GM23248 (cell line): ENCODE measurements around the gene CDHR3. TPM values are rescaled to one million over a fixed set of nuclear protein-coding genes. Genes with fewer than 3 reads are reported as not detected.

Source experiments
- DNase-seq: peaks from one replicate; pipeline ENCODE4 v3.0.0-alpha.2; 2015
- H2AFZ ChIP-seq: fragments of 200-600 bp; sonication (generic); 2 replicates; pipeline ENCODE4 v1.6.1; 2016; ENCODE audit warnings: antibody characterized with exemption
- H3F3A ChIP-seq: fragments of 200-600 bp; sonication (generic); 2 replicates; pipeline ENCODE4 v1.6.1; 2016; ENCODE audit warnings: mild to moderate bottlenecking, antibody characterized with exemption, mixed run types; ENCODE audit not compliant: insufficient read depth
- H3K27ac ChIP-seq: fragments of 200-600 bp; sonication (generic); 2 replicates; pipeline ENCODE4 v1.5.1; 2016; ENCODE audit warnings: mild to moderate bottlenecking
- H3K27me3 ChIP-seq: fragments of 200-600 bp; sonication (generic); replicated peaks from 2 replicates; pipeline ENCODE4 v1.6.1; 2016; ENCODE audit warnings: mild to moderate bottlenecking; ENCODE audit not compliant: insufficient read depth
- H3K36me3 ChIP-seq: fragments of 200-600 bp; sonication (generic); 2 replicates; pipeline ENCODE4 v1.6.1; 2016; ENCODE audit warnings: low read depth, mild to moderate bottlenecking
- H3K4me1 ChIP-seq: fragments of 200-600 bp; sonication (generic); 2 replicates; pipeline ENCODE4 v1.6.1; 2016; ENCODE audit warnings: mild to moderate bottlenecking; ENCODE audit not compliant: insufficient read depth
- H3K4me2 ChIP-seq: fragments of 200-600 bp; sonication (generic); one replicate; pipeline ENCODE4 v1.6.1; 2016; ENCODE audit warnings: mild to moderate bottlenecking; ENCODE audit not compliant: unreplicated experiment
- H3K4me3 ChIP-seq: fragments of 200-600 bp; sonication (generic); 2 replicates; pipeline ENCODE4 v1.5.1; 2016; ENCODE audit warnings: mild to moderate bottlenecking
- H3K79me2 ChIP-seq: fragments of 200-600 bp; sonication (generic); 2 replicates; pipeline ENCODE4 v1.6.1; 2016; ENCODE audit warnings: mild to moderate bottlenecking; ENCODE audit not compliant: insufficient read depth
- H3K9ac ChIP-seq: fragments of 200-600 bp; sonication (generic); 2 replicates; pipeline ENCODE4 v1.6.1; 2016; ENCODE audit warnings: mild to moderate bottlenecking
- H3K9me2 ChIP-seq: fragments of 200-600 bp; sonication (generic); 2 replicates; pipeline ENCODE4 v1.6.1; 2016; ENCODE audit warnings: mixed run types, mild to moderate bottlenecking, moderate library complexity; ENCODE audit not compliant: insufficient read depth
- H3K9me3 ChIP-seq: fragments of 200-600 bp; sonication (generic); one replicate; pipeline ENCODE4 v1.6.1; 2017; ENCODE audit warnings: low read depth
- H4K20me1 ChIP-seq: fragments of 200-600 bp; sonication (generic); 2 replicates; pipeline ENCODE4 v1.6.0; 2016; ENCODE audit not compliant: insufficient read depth
- EZH2 ChIP-seq: fragments of 200-600 bp; sonication (generic); IDR thresholded peaks from 2 replicates; pipeline ENCODE4 v1.6.1; 2018; ENCODE audit warnings: antibody characterized with exemption, mild to moderate bottlenecking; ENCODE audit not compliant: insufficient read depth, poor library complexity, severe bottlenecking
- EZH2phosphoT487 ChIP-seq: fragments of 200-600 bp; sonication (generic); IDR thresholded peaks from 2 replicates; pipeline ENCODE4 v1.6.1; 2018; ENCODE audit warnings: antibody characterized with exemption, moderate library complexity, mild to moderate bottlenecking, low read depth; ENCODE audit not compliant: insufficient read depth
- WGBS, 2 experiments: methylation state at CpG; one replicate each; pipeline ENCODE4 v1.1.6; 2015 to 2017; ENCODE audit warnings: low lambda C conversion rate in 2 of 2, low coverage in 1 of 2; ENCODE audit errors: missing lambda C conversion rate in 2 of 2; 5-methylcytosine and 5-hydroxymethylcytosine counted together
- in situ Hi-C: fragments of 300-500 bp; cut with MboI; formaldehyde crosslinking; loops from 2 replicates; pipeline ENCODE4 v1.15.0; 2020
- polyA plus RNA-seq: library from polyadenylated mRNA; unstranded; fragments of >200 nt; fragmentation: Nextera tagmentation; extraction: Ambion mirVana; gene quantifications from 2 replicates; pipeline ENCODE4 v1.2.1, GENCODE V29; 2016
- total RNA-seq: library from RNA; depleted of rRNA; stranded (reverse); fragments of >200 nt; shearing (Covaris generic); gene quantifications from 2 replicates; pipeline ENCODE4 v1.2.3, GENCODE V29; 2014

The CDHR3 gene
- total and polyA plus RNA-seq, 2 experiments from 2014 or later: 2.6 to 3.6 TPM

DNA sequence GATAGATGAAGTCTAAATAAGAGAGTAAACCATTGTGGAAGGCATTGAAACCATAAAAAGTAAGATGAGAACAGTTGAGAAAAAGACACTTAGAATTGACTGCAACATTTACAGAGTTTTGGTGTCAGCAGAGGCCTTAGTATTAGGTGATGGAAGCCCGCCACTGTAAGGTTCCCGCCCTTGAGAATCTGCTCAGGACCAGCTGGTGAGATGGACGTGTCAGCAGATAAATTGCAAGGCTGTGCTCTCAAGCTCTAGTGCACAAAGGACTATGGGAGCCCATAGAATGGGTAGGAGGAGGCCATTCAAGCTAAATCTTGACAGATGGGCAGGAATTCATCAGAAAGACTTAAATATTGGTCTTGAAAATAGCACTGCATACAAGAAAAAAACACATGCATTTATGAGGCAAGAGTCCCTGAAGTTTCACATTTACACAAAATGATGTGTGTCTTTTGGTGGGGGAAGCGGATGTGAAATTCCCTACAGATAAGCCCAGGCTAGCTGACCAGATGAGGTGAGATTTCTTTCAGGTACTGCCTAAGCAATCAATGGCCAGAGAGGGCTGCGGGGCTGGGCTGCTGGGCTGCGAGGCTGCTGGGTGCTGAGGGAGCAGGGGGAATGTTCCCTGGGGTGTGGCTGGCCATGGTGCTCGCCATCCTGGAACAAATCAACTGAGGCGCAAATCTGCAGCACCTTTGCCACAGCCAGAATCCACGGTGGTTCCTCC, 106.6 kb downstream of the CDHR3 start:
- H3K4me3 ChIP-seq: no peak overlapping the region
- H3K4me1 ChIP-seq: peaks cover 28% of the 10 kb centered on the region
- no peaks in the 10 kb centered on the region for H3K9me2 ChIP-seq
- in situ Hi-C loops: no loop called here
- no peaks in the 10 kb centered on the region for H3K9me3 ChIP-seq
- H3K36me3 ChIP-seq: no peaks in the 10 kb centered on the region
- TF ChIP-seq EZH2phosphoT487 (no peak), EZH2 (no peak)
- H3K9ac ChIP-seq: no peak overlapping the region; the same call in 1 of the 2 replicates
- no peaks in the 10 kb centered on the region for H4K20me1 ChIP-seq
- peak overlapping the region; percentile 49 for H3K27ac ChIP-seq
- no peaks in the 10 kb centered on the region for H3K27me3 ChIP-seq
- WGBS, 2 experiments: 77 to 81% methylated on average over 9 of the region's 9 CpGs
- H3K79me2 ChIP-seq: no peaks in the 10 kb centered on the region
- H3F3A ChIP-seq: peaks cover 12% of the 10 kb centered on the region
- peak overlapping the region; percentile 24; the same call in 1 of the 2 replicates for H2AFZ ChIP-seq
- no peak for DNase-seq
- H3K4me2 ChIP-seq: no peak overlapping the region

- no peaks in the 10 kb centered on the region for H3K9me2 ChIP-seq
- no peak overlapping the region for H2AFZ ChIP-seq
- no peak for DNase-seq
- no peaks in the 10 kb centered on the region for H3K79me2 ChIP-seq
- H3K9ac ChIP-seq: no peak overlapping the region
- in situ Hi-C loops: no loop called here
- H4K20me1 ChIP-seq: no peaks in the 10 kb centered on the region
- H3K27me3 ChIP-seq: no peaks in the 10 kb centered on the region
- no peak overlapping the region for H3K4me2 ChIP-seq
- 81 to 84% methylated on average over 5 of the region's 5 CpGs for WGBS, 2 experiments
- TF ChIP-seq EZH2: no peak
- no peak for TF ChIP-seq EZH2phosphoT487
- no peak overlapping the region for H3K4me3 ChIP-seq
- H3F3A ChIP-seq: peaks cover 12% of the 10 kb centered on the region
- no peak overlapping the region for H3K27ac ChIP-seq
- no peaks in the 10 kb centered on the region for H3K36me3 ChIP-seq
- peaks cover 25% of the 10 kb centered on the region for H3K4me1 ChIP-seq
- H3K9me3 ChIP-seq: no peaks in the 10 kb centered on the region
Measured at GRCh38 chr7:106070201-106070551, 107.1 kb downstream of the CDHR3 start.

DNA sequence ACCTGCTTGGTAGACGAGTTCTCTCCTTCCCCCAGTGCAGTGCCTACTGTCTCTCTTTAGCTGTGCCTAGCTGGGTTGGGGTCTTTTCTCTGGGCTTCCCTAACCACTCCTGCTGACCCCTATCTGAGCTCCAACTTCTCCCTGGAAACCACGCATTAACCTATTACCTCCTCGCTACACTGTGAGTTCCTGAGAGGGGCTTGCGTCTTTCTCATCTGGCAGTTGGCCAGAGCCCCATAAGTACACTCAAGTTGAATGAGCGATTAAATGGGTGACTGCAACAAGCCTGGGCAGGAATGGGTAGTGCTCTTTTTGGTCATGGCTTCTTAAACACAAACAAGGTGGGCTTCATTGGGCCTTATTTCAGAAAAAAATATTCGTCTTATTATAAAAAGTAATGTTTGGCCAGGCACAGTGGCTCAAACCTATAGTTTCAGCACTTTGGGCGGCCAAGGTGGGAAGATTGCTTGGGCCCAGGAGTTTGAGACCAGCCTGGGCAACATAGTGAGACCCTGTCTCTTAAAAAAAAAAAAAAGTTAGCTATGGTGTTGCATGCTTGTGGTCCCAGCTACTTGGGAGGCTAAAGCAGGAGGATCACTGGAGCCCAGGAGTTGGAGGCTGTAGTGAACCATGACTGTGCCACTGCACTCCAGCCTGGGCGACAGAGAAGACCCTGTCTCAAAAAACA, 107.6 kb downstream of the CDHR3 start:
- H3K4me2 ChIP-seq: no peak overlapping the region
- in situ Hi-C loops: no loop called here

DNA sequence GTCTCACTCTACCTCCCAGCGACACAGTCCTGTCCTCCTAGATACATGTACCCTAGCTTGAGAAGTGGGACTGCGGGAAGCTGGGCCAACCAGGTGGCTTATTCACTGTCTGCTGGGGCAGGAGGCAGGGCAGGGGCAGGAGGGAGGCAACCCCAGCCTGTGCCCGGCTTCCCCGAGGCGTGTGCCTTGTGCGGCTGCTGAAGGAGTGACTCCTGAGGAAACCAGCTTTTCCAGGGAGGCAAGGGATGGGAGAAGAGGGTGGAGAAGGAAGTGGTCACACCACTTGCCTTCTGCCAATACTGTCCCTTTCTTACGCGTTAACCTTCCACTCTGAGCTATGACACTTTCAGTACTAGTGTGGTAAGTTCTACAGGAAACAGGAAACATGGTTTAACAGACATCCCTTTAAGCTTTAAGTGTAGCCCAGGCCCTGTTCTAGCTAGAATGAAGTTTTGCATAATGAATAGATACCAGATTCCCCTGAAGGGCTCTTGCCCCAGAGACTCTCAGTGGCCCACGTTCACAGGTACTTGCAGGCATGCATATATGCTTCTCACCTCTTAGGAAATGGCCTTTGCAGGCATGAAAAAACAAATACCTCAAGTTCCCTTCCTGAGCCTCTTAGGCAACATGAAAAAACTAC, 108.4 kb downstream of the CDHR3 start:
- Histone ChIP-seq H3K27ac (no peak overlapping the region), H3K36me3 (no peaks in the 10 kb centered on the region), H4K20me1 (no peaks in the 10 kb centered on the region), H3K4me1 (peaks cover 15% of the 10 kb centered on the region), H2AFZ (no peak overlapping the region), H3F3A (peaks cover 12% of the 10 kb centered on the region), H3K27me3 (no peaks in the 10 kb centered on the region), H3K9me2 (no peaks in the 10 kb centered on the region), H3K4me2 (no peak overlapping the region), H3K4me3 (no peak overlapping the region), H3K9me3 (no peaks in the 10 kb centered on the region), H3K9ac (no peak overlapping the region), H3K79me2 (no peaks in the 10 kb centered on the region)
- DNase-seq: no peak
- WGBS, 2 experiments: 88 to 94% methylated on average over 8 to 9 of the region's 9 CpGs
- in situ Hi-C loops: no loop called here
- TF ChIP-seq EZH2: no peak
- TF ChIP-seq EZH2phosphoT487: no peak

More for the DNA sequence above, 107.6 kb downstream of the CDHR3 start:
- Histone ChIP-seq H3K4me3 (no peak overlapping the region), H3F3A (peaks cover 12% of the 10 kb centered on the region), H3K36me3 (no peaks in the 10 kb centered on the region), H3K9me2 (no peaks in the 10 kb centered on the region), H4K20me1 (no peaks in the 10 kb centered on the region), H3K9me3 (no peaks in the 10 kb centered on the region), H3K27ac (no peak overlapping the region), H3K79me2 (no peaks in the 10 kb centered on the region), H3K27me3 (no peaks in the 10 kb centered on the region), H3K4me1 (peaks cover 20% of the 10 kb centered on the region), H2AFZ (no peak overlapping the region), H3K9ac (no peak overlapping the region)
- 86 to 90% methylated on average over 8 of the region's 8 CpGs for WGBS, 2 experiments
- TF ChIP-seq EZH2 (no peak), EZH2phosphoT487 (no peak)
- no peak for DNase-seq
